Natural killer cell (primary cell): Measurements from ENCODE around the gene SRSF5. TPM values are rescaled to one million over a fixed set of nuclear protein-coding genes. Genes with fewer than 3 reads are reported as not detected.

ENCODE experiments used
- ATAC-seq, 3 donors: fragments of 150-1000 bp in 2 of 3; fragments of 200-7000 bp in 1 of 3; cut with Tn5 transposase; 1 replicate in 1 of 3; 2 replicates in 2 of 3; pipeline ENCODE4 v1.10.0; 2021; ENCODE audit warnings: mild to moderate bottlenecking in 2 of 3, moderate library complexity in 2 of 3
- DNase-seq, 2 donors: peaks; one replicate each; pipeline versions ENCODE4 v3.0.0 to v3.0.0-alpha.2; 2013 to 2021; ENCODE audit warnings: mixed read lengths in 1 of 2
- H3K27ac ChIP-seq: one replicate; pipeline ENCODE4 v1.5.1; 2013; ENCODE audit warnings: mild to moderate bottlenecking, low read length
- H3K27me3 ChIP-seq: one replicate; pipeline ENCODE4 v1.6.1; 2013; ENCODE audit warnings: low read length; ENCODE audit not compliant: control insufficient read depth, insufficient read depth
- H3K36me3 ChIP-seq: one replicate; pipeline ENCODE4 v1.6.1; 2013; ENCODE audit warnings: low read length; ENCODE audit not compliant: control insufficient read depth, insufficient read depth
- H3K4me1 ChIP-seq: one replicate; pipeline ENCODE4 v1.6.1; 2013; ENCODE audit warnings: low read length; ENCODE audit not compliant: control insufficient read depth, insufficient read depth
- H3K4me3 ChIP-seq: one replicate; pipeline ENCODE4 v1.5.1; 2013; ENCODE audit warnings: low read length
- H3K9me3 ChIP-seq: one replicate; pipeline ENCODE4 v1.6.1; 2013; ENCODE audit warnings: low read length; ENCODE audit not compliant: control insufficient read depth, insufficient read depth
- H3K27ac Mint-ChIP-seq, 2 donors: one replicate each; pipeline ENCODE4 v1.8.0; 2022; ENCODE audit warnings: mild to moderate bottlenecking in 2 of 2, mixed read lengths in 2 of 2, moderate library complexity in 1 of 2
- H3K27me3 Mint-ChIP-seq, 2 donors: one replicate each; pipeline ENCODE4 v1.8.0; 2022; ENCODE audit warnings: low read depth in 2 of 2, mixed read lengths in 2 of 2
- H3K36me3 Mint-ChIP-seq: one replicate; pipeline ENCODE4 v1.8.0; 2022; ENCODE audit warnings: mixed read lengths
- H3K4me1 Mint-ChIP-seq, 2 donors: one replicate each; pipeline ENCODE4 v1.8.0; 2022; ENCODE audit warnings: mixed read lengths in 2 of 2
- H3K4me3 Mint-ChIP-seq: one replicate; pipeline ENCODE4 v1.8.0; 2022; ENCODE audit warnings: mild to moderate bottlenecking, moderate library complexity, mixed read lengths
- H3K9me3 Mint-ChIP-seq, 2 donors: one replicate each; pipeline ENCODE4 v1.8.0; 2022; ENCODE audit warnings: mixed read lengths in 2 of 2
- WGBS: methylation state at CpG from one replicate; pipeline ENCODE4 v1.1.7; 2013; ENCODE audit warnings: missing lambda C conversion rate; ENCODE audit not compliant: insufficient coverage; 5-methylcytosine and 5-hydroxymethylcytosine counted together
- intact Hi-C: fragments of 100-400 bp; cut with micrococcal nuclease; formaldehyde crosslinking; loops from one replicate; pipeline ENCODE4 v1.14.2; 2022
- total RNA-seq, 4 donors: library from RNA; stranded (reverse); fragments of 120-200 nt in 1 of 4; gene quantifications; one replicate each; pipeline versions ENCODE4 v1.2.3 to v1.2.4, GENCODE V29; 2013 to 2022
- TF ChIP-seq, protein P1 (sequence below): fragments of 200-600 bp; IDR thresholded peaks from one replicate; pipeline ENCODE4 v1.8.0; 2022; ENCODE audit warnings: antibody characterized with exemption

SRSF5 gene
- total RNA-seq, 3 donors from 2014 or later (not counting 1 experiment from before 2014, with no cell fraction given): 1,327 to 1,669 (median 1,634) TPM

DNA sequence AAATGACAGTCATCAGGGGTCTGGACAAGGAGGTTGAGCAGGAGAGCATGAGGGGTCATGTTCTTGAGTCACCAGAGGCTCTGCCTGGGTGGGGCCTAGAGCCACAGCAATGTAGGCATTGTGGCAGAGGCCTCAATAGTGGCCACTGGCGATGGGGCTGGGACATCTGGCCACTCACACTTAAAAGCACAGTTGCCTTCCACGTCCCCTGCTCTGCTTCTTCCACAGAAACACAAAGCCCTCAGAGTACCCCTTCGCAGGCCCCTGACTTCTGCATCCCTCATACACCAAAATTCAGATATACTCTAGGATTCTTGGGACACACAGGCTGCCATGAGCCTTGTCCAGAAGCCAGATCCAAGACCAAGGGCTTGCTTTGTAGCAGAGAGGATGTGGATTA is 27.8 kb downstream of the SRSF5 start:
- Mint-ChIP-seq H3K4me1 (no peaks in the 10 kb centered on the region), H3K9me3 (no peaks in the 10 kb centered on the region), H3K27ac (no peak overlapping the region), H3K27me3 (no peaks in the 10 kb centered on the region), H3K36me3 (no peaks in the 10 kb centered on the region), H3K4me3 (no peak overlapping the region)
- intact Hi-C loops: no loop called here
- H3K9me3 ChIP-seq: no peaks in the 10 kb centered on the region
- H3K36me3 ChIP-seq: no peaks in the 10 kb centered on the region
- H3K4me3 ChIP-seq: no peak overlapping the region
- no peak overlapping the region for H3K27ac ChIP-seq
- no peak for DNase-seq
- no peaks in the 10 kb centered on the region for H3K27me3 ChIP-seq
- no peak for ATAC-seq
- WGBS: 91% methylated on average over 3 of the region's 3 CpGs
- TF ChIP-seq, protein P1, sequence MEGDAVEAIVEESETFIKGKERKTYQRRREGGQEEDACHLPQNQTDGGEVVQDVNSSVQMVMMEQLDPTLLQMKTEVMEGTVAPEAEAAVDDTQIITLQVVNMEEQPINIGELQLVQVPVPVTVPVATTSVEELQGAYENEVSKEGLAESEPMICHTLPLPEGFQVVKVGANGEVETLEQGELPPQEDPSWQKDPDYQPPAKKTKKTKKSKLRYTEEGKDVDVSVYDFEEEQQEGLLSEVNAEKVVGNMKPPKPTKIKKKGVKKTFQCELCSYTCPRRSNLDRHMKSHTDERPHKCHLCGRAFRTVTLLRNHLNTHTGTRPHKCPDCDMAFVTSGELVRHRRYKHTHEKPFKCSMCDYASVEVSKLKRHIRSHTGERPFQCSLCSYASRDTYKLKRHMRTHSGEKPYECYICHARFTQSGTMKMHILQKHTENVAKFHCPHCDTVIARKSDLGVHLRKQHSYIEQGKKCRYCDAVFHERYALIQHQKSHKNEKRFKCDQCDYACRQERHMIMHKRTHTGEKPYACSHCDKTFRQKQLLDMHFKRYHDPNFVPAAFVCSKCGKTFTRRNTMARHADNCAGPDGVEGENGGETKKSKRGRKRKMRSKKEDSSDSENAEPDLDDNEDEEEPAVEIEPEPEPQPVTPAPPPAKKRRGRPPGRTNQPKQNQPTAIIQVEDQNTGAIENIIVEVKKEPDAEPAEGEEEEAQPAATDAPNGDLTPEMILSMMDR: no peak
- no peaks in the 10 kb centered on the region for H3K4me1 ChIP-seq

DNA sequence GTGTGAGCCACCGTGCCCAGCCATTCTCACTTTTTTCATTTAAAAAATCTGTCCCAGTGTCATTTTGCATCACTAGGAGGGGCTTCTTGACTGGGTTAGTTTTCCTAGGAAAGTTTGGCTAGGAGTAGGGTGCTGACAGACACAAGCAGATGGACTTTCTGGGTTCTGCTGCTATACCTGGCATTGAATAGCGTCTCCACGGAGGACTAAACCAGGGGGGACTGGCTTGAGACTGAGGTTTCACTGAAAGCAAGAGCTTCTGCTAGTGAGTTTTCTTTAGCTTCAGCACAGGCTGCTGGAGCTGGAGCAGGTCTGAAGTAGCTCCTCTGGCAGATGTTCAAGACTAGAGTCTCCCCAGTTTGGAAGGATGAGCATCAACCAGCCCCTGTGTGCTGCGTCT is 28.7 kb downstream of the SRSF5 start:
- Histone ChIP-seq H3K27ac (no peak overlapping the region), H3K36me3 (no peaks in the 10 kb centered on the region), H3K4me1 (no peaks in the 10 kb centered on the region), H3K4me3 (no peak overlapping the region), H3K27me3 (no peaks in the 10 kb centered on the region), H3K9me3 (no peaks in the 10 kb centered on the region)
- Mint-ChIP-seq H3K27me3 (peaks cover 0 to 2% of the 10 kb centered on the region in 2 donors), H3K4me1 (no peaks in the 10 kb centered on the region), H3K4me3 (no peak overlapping the region), H3K36me3 (no peaks in the 10 kb centered on the region), H3K9me3 (no peaks in the 10 kb centered on the region), H3K27ac (no peak overlapping the region)
- DNase-seq (no peak), ATAC-seq (no peak)
- intact Hi-C loops: no loop called here
- WGBS: 88% methylated on average over 4 of the region's 4 CpGs
- TF ChIP-seq, protein P1: no peak

DNA sequence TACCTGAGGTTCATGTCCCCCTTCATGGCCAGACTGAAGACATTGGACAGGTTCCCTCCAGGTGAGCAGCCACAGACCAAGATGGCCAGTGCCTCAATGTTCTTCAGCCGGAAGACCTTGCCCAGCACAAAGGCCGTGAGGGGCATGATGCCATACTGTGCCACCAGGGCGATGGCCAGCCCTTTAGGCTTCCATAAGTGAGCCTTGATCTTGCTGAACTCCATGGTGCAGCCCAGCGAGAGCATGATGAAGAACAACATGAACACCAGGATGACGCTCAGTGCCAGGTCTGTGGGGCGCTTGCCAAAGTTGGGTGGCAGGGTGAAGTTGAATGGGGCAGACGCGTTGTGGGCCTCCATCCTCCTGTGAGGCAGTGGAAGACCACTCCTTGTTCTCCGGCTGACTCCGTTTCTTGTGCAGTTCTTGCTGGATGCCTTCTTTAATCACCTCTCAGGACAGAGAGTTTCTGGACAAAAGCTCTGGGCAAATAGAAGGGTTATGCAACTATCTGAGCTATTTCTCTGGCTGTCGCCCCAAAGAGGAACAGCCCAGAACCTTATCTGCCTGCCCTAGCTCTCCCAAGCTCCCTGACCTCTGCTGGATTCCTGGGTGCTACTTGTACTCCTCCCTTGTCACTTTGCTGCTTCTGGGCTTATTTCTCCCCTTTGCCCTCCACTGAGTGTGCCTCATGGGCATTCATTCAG is 30.0 kb downstream of the SRSF5 start, which contains the start of gene SLC10A1:
SLC10A1 (minus strand) TSS at position 445 of the 704 bp plus-strand sequence; CDS start at position 359, 86 bp downstream.
- Mint-ChIP-seq H3K27ac (no peak within 1 kb of the TSS), H3K4me3 (no peak within 1 kb of the TSS), H3K9me3 (no peaks in the 10 kb centered on the region), H3K36me3 (no peaks in the 10 kb centered on the region), H3K4me1 (no peaks in the 10 kb centered on the region), H3K27me3 (peaks cover 0 to 7% of the 10 kb centered on the region in 2 donors)
- Histone ChIP-seq H3K9me3 (no peaks in the 10 kb centered on the region), H3K4me1 (no peaks in the 10 kb centered on the region), H3K36me3 (no peaks in the 10 kb centered on the region), H3K27ac (no peak within 1 kb of the TSS), H3K27me3 (no peaks in the 10 kb centered on the region), H3K4me3 (no peak within 1 kb of the TSS)
- intact Hi-C loops: no loop called here
- 89% methylated on average over 11 of the region's 11 CpGs for WGBS
- DNase-seq (no peak), ATAC-seq (no peak)
- TF ChIP-seq, protein P1: no peak
